GM18505 (cell line): ENCODE results near the gene ADD3.
"Not testable (repeated sequence)": the region's sequence is repeated elsewhere in the genome, so short reads cannot be mapped to it uniquely, and the experiment has no call there.

Source experiments
- ATAC-seq: cut with Tn5 transposase; IDR thresholded peaks from one replicate; pipeline ENCODE4 v1.9.1; 2021; ENCODE audit not compliant: unreplicated experiment
- POLR2A ChIP-seq: IDR thresholded peaks from 4 replicates; pipeline ENCODE4 v1.6.1; 2011; ENCODE audit warnings: borderline replicate concordance; ENCODE audit not compliant: insufficient read depth, insufficient read length; ENCODE audit errors: extremely low read depth

Gene ADD3

GRCh38 chr10:110110338-110110737, 102.6 kb downstream of the ADD3 start:
- no peak for TF ChIP-seq POLR2A
- no peak for ATAC-seq

- no peak for TF ChIP-seq POLR2A
- no peak for ATAC-seq
These were observed 106.0 kb downstream of the ADD3 start for GRCh38 chr10:110113670-110114337.

- ATAC-seq = not testable (repeated sequence)
These were observed 106.9 kb downstream of the ADD3 start for GRCh38 chr10:110114668-110115067.

- no peak for ATAC-seq
These were observed 108.2 kb downstream of the ADD3 start for GRCh38 chr10:110115784-110116520.

GRCh38 chr10:110118891-110119621, 111.3 kb downstream of the ADD3 start:
- no peak for TF ChIP-seq POLR2A
- no peak for ATAC-seq

More at GRCh38 chr10:110115784-110116520, 108.2 kb downstream of the ADD3 start:
- no peak for TF ChIP-seq POLR2A

GRCh38 chr10:110123594-110123993, 115.8 kb downstream of the ADD3 start:
- TF ChIP-seq POLR2A = no peak
- ATAC-seq = no peak

GRCh38 chr10:110129490-110129889, 121.7 kb downstream of the ADD3 start:
- ATAC-seq = no peak
- no peak for TF ChIP-seq POLR2A

GRCh38 chr10:110134917-110135316, 127.1 kb downstream of the ADD3 start:
- TF ChIP-seq POLR2A = no peak

GRCh38 chr10:110135836-110136235, 128.1 kb downstream of the ADD3 start:
- ATAC-seq = not testable (repeated sequence)

More at GRCh38 chr10:110134917-110135316, 127.1 kb downstream of the ADD3 start:
- no peak for ATAC-seq

GRCh38 chr10:110137142-110137545, 129.4 kb downstream of the ADD3 start:
- TF ChIP-seq POLR2A = no peak
- peak; percentile 41 for ATAC-seq

- ATAC-seq = peak; percentile 56
- no peak for TF ChIP-seq POLR2A
These were observed 130.5 kb downstream of the ADD3 start for GRCh38 chr10:110138197-110138812.

GRCh38 chr10:110141185-110141584, 133.4 kb downstream of the ADD3 start:
- TF ChIP-seq POLR2A = no peak
- ATAC-seq = no peak

GRCh38 chr10:110141871-110142635, 134.3 kb downstream of the ADD3 start:
- TF ChIP-seq POLR2A = no peak
- ATAC-seq = no peak
